GM18517 (cell line): ENCODE measurements around the gene RC3H2.
"Not testable (repeated sequence)": the region's sequence is repeated elsewhere in the genome, so short reads cannot be mapped to it uniquely, and the experiment has no call there.

ENCODE experiments used
- ATAC-seq: cut with Tn5 transposase; IDR thresholded peaks from one replicate; pipeline ENCODE4 v1.9.1; 2021; ENCODE audit warnings: mild to moderate bottlenecking, moderate library complexity; ENCODE audit not compliant: unreplicated experiment

RC3H2 gene

GRCh38 chr9:122810306-122810946 lies 94.7 kb downstream of the RC3H2 start:
- no peak for ATAC-seq

GRCh38 chr9:122809261-122809660 lies 95.9 kb downstream of the RC3H2 start:
- not testable (repeated sequence) for ATAC-seq

- ATAC-seq: no peak
Observed at GRCh38 chr9:122808141-122808540, 97.0 kb downstream of the RC3H2 start.

- ATAC-seq: no peak
Observed at GRCh38 chr9:122807271-122807900, 97.8 kb downstream of the RC3H2 start.

- ATAC-seq: no peak
Observed at GRCh38 chr9:122806661-122807060, 98.5 kb downstream of the RC3H2 start.

GRCh38 chr9:122800066-122801060 lies 104.8 kb downstream of the RC3H2 start, which contains the start of gene OR1K1:
OR1K1 (plus strand) TSS chr9:122800123; CDS start chr9:122800123, 0 bp downstream.
- no peak for ATAC-seq

- no peak for ATAC-seq
Observed at GRCh38 chr9:122797316-122798063, 107.7 kb downstream of the RC3H2 start.
